ENCODE results near the gene NUP160.

- TF ChIP-seq CTCF (IDR thresholded peaks at IDR 0.05) (no peak), POLR2A (IDR thresholded peaks at IDR 0.05) (no peak)
Observed at GRCh38 chr11:47731475-47731874, 116.7 kb downstream of the NUP160 start.

Measured in thyroid gland (tissue), 4 donors.